Measurements from ENCODE around the gene LCN15. TPM values are rescaled to one million over a fixed set of nuclear protein-coding genes. Genes with fewer than 3 reads are reported as not detected.

LCN15 gene
- total RNA-seq, 2 experiments from 2014 or later = not detected

DNA sequence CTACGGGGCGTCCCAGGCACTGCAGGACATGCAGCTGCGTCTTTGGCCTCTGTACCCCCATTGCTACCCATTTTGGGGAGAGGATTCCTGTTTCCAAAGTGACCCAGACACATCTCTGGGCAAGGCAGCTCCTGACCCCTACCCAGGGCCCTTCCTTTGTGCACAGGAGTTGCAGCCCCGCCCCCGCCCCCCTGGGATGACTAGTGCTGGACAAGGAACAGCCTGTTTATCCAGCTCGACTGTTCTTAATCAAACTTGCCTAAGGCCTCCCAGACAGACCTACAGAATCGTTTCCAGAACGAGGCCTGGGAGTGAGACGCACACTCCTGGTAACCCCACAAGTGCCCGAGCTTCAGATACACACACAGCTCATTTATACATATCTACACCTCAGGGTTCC is 38.7 kb downstream of the LCN15 start:
- POLR2A ChIA-PET = no interaction called here
- CTCF ChIA-PET = interaction anchor here (0.7 to 0.9 kb wide), 2 partner anchors 241 to 303 kb away, joined by 3 read pairs; no protein-coding TSS in a partner anchor
- Mint-ChIP-seq H3K4me3 (peak overlapping the region; percentile 100), H3K27ac (peak overlapping the region; percentile 97), H3K4me1 (peaks cover 28% of the 10 kb centered on the region), H3K36me3 (ENCODE audit: low read depth) (peaks cover 46% of the 10 kb centered on the region), H3K27me3 (no peaks in the 10 kb centered on the region), H3K9me3 (ENCODE audit: low read depth) (no peaks in the 10 kb centered on the region)
- intact Hi-C loops (cut with DNase I, micrococcal nuclease) = loop anchor here in 1 of 2 experiments (5.0 kb wide), 1 partner anchor 58 kb away; no protein-coding TSS in a partner anchor
- DNase-seq (no peak), ATAC-seq (no peak)

DNA sequence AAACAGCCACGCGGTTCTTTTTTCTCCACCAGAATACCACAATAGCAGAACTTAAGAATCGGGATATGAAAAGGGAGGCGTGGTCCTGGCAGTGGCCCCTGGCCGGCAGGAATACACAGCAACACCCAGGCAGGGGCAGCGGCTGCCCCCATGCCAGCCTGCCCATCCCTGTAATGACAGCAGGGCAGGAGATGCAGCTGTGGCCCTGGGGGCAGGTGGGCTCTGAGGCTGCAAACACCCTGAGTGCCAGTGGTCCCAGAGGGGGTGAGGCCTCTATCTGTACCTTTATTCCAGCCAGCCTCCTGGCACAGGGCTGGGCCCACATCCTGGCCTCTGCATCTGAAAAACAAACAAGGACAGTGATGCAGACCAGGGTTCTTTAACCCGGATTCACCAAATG is 39.5 kb downstream of the LCN15 start:
- DNase-seq (no peak), ATAC-seq (no peak)
- CTCF ChIA-PET = interaction anchor here (0.6 to 0.9 kb wide), 2 partner anchors 240 to 247 kb away, joined by 3 to 4 read pairs; no protein-coding TSS in a partner anchor
- intact Hi-C loops (cut with DNase I, micrococcal nuclease) = loop anchor here in 1 of 2 experiments (5.0 kb wide), 1 partner anchor 57 kb away; no protein-coding TSS in a partner anchor
- Mint-ChIP-seq H3K4me3 (no peak overlapping the region), H3K4me1 (peaks cover 28% of the 10 kb centered on the region), H3K36me3 (ENCODE audit: low read depth) (peaks cover 46% of the 10 kb centered on the region), H3K27ac (no peak overlapping the region), H3K9me3 (ENCODE audit: low read depth) (no peaks in the 10 kb centered on the region), H3K27me3 (no peaks in the 10 kb centered on the region)
- POLR2A ChIA-PET = no interaction called here

DNA sequence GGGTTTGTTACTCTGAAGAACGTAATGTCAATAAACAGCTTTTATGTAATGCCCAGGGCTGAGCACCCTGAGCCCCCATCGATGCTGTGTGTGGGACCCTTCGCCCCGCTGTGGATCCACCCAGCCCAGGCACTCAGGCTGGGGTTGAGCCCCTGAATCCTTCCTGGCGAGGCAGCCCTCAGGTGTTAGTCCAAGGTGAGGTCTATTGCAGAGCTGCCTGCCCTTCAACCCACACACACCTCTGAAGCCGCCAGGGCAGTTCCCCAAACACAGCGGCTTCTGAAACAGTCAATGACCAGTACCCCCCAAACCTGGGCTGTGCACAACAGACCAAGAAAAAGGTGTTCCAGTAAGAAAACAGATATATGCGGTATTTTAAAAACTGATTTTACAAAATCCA is 40.3 kb downstream of the LCN15 start:
- ChIA-PET CTCF (no interaction called here), POLR2A (no interaction called here)
- no peaks in the 10 kb centered on the region for H3K27me3 Mint-ChIP-seq
- DNase-seq (no peak), ATAC-seq (no peak)
- intact Hi-C loops (cut with DNase I, micrococcal nuclease) = no loop called here
- H3K27ac Mint-ChIP-seq = no peak overlapping the region
- peaks cover 46% of the 10 kb centered on the region for H3K36me3 Mint-ChIP-seq (ENCODE audit: low read depth)
- no peak overlapping the region for H3K4me3 Mint-ChIP-seq
- H3K9me3 Mint-ChIP-seq (ENCODE audit: low read depth) = no peaks in the 10 kb centered on the region
- peaks cover 24% of the 10 kb centered on the region for H3K4me1 Mint-ChIP-seq

DNA sequence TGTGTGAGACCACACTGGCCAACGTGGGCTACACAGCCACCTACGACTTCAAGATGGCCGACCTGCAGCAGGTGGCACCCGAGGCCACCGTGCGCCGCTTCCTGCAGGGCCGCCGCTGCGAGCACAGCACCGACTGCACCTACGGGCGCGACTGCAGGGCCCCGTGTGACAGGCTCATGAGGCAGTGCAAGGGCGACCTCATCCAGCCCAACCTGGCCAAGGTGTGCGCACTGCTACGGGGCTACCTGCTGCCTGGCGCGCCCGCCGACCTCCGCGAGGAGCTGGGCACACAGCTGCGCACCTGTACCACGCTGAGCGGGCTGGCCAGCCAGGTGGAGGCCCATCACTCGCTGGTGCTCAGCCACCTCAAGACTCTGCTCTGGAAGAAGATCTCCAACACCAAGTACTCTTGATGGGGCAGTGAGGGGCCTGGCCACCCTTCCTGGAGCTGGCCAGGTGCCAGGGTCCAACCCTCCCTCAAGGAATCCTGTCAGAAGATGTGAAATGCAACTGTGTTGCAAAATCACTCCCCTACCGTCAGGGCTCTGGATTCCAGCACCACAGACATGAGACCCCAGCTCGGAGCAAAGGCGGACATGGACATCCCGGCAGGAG is 40.8 kb downstream of the LCN15 start:
- no peaks in the 10 kb centered on the region for H3K9me3 Mint-ChIP-seq (ENCODE audit: low read depth)
- no peak for DNase-seq
- peaks cover 46% of the 10 kb centered on the region for H3K36me3 Mint-ChIP-seq (ENCODE audit: low read depth)
- no peak for ATAC-seq
- peaks cover 24% of the 10 kb centered on the region for H3K4me1 Mint-ChIP-seq
- H3K27me3 Mint-ChIP-seq = no peaks in the 10 kb centered on the region
- ChIA-PET CTCF (no interaction called here), POLR2A (no interaction called here)
- no peak overlapping the region for H3K27ac Mint-ChIP-seq
- no peak overlapping the region for H3K4me3 Mint-ChIP-seq
- intact Hi-C loops (cut with DNase I, micrococcal nuclease) = no loop called here

DNA sequence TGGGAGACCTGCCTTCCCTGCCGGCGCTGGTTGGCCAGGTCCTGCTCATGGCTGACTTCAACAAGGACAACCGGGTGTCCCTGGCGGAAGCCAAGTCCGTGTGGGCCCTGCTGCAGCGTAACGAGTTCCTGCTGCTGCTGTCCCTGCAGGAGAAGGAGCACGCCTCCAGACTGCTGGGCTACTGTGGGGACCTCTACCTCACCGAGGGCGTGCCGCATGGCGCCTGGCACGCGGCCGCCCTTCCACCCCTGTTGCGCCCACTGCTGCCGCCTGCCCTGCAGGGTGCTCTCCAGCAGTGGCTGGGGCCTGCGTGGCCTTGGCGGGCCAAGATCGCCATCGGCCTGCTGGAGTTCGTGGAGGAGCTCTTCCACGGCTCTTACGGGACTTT is 41.4 kb downstream of the LCN15 start:
- no peak for DNase-seq
- H3K36me3 Mint-ChIP-seq (ENCODE audit: low read depth) = peaks cover 46% of the 10 kb centered on the region
- H3K4me1 Mint-ChIP-seq = peaks cover 24% of the 10 kb centered on the region
- POLR2A ChIA-PET = interaction anchor here (0.5 kb wide), 1 partner anchor 297 kb away, joined by 6 read pairs; no protein-coding TSS in a partner anchor
- H3K9me3 Mint-ChIP-seq (ENCODE audit: low read depth) = no peaks in the 10 kb centered on the region
- CTCF ChIA-PET = no interaction called here
- H3K4me3 Mint-ChIP-seq = no peak overlapping the region
- no peak overlapping the region for H3K27ac Mint-ChIP-seq
- intact Hi-C loops (cut with DNase I, micrococcal nuclease) = no loop called here
- H3K27me3 Mint-ChIP-seq = no peaks in the 10 kb centered on the region
- ATAC-seq = no peak

DNA sequence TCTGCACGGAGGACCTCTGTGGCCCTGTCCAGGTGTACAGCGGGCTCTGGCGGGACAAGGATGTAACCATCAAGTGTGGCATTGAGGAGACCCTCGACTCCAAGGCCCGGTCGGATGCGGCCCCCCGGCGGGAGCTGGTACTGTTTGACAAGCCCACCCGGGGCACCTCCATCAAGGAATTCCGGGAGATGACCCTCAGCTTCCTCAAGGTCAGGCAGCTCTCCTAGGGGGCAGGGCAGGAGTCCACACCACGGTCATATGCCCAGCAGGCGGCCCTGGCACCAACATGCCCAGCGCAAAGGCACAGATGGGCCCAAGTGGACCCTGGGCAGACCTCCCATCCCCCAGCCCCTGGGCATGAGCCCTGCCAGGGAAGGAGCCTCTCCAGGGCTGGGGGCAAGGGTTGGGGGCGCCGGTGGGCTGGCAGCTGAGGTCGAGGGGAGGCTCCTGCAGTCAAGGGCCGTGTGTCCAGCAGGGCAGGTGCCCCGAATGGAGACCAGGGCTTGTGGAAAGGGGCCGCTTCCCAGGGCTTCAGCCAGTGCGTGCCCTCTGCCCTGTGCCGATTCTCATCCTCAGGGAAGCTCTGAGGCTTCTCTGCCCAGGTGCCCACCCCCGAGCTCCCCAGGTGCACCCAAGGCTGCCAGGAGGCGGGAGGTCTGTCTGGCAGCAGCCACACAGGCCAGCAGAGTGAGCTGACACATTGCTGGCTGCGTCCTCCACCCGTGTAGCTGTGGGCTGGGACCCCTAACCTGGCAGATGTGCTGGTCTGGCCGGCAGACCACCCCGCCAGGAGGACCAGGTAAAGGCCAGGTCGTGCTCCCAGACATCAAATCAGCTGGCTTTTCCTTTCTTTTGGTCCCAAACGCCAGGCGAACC is 42.0 kb downstream of the LCN15 start:
- ATAC-seq (no peak), DNase-seq (no peak)
- Mint-ChIP-seq H3K27me3 (no peaks in the 10 kb centered on the region), H3K4me1 (peaks cover 24% of the 10 kb centered on the region), H3K27ac (no peak overlapping the region), H3K4me3 (no peak overlapping the region), H3K9me3 (ENCODE audit: low read depth) (no peaks in the 10 kb centered on the region), H3K36me3 (ENCODE audit: low read depth) (peaks cover 43% of the 10 kb centered on the region)
- intact Hi-C loops (cut with DNase I, micrococcal nuclease) = no loop called here
- ChIA-PET POLR2A (interaction anchor here (0.5 kb wide), 1 partner anchor 296 kb away, joined by 6 read pairs; no protein-coding TSS in a partner anchor), CTCF (no interaction called here)

DNA sequence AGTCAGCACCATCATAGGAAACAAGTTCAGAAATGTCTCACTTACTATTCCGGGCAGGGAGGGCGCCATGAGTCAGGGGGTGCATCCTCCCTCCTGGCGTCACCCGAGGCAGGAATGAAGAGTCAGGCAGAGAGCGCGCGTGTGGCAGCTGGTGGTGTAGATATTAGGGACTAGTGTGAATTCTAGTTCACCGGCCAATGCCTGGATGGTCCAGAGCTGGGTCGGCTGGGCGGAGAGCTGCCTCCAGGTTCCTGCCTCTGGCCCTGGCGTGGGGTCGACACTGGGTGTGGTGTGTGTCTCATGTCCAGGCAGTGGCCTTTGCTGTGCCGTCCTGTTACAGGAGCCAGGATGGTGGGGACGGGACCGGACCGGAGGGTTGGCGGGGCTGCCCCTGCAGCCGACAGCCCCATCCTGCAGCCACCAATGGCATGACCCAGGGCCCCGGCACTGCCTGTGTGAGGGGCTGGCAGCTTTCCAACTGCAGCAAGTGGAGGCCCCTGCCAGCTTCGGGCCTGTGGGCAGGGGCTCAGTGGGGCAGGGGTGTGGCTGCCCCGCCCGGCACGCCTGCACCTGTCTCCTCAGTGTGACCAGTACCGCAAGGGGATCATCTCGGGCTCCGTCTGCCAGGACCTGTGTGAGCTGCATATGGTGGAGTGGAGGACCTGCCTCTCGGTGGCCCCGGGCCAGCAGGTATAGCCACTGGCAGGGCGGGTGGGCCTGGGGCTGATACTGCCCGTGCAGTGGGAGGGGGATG is 42.8 kb downstream of the LCN15 start:
- CTCF ChIA-PET = no interaction called here
- DNase-seq (peak; percentile 28), ATAC-seq (no peak)
- Mint-ChIP-seq H3K4me1 (peaks cover 20% of the 10 kb centered on the region), H3K4me3 (no peak overlapping the region), H3K9me3 (ENCODE audit: low read depth) (no peaks in the 10 kb centered on the region), H3K27me3 (no peaks in the 10 kb centered on the region), H3K27ac (no peak overlapping the region), H3K36me3 (ENCODE audit: low read depth) (peaks cover 36% of the 10 kb centered on the region)
- intact Hi-C loops (cut with DNase I, micrococcal nuclease) = no loop called here
- POLR2A ChIA-PET = no interaction called here

DNA sequence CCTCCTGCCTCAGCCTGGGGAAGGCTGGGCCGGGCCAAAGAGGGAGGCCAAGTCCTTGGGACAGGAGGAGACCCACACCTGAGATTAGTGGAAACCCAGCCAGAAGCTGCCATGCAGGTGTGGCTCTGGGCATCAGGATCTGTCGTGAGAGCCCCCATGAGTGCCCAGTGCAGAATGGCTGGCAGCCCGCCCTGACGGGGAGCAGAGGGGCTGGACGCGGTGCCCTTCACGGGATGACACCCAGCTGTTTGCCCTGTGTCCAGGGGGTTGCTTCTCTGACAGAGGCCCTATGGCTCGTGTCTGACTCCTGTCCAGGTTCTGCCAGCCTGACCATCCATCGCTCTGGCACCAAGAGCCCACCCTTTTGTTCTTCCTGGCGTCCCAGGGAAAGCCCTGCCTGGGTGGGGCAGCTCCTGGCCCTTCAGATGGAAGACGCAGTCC is 43.4 kb downstream of the LCN15 start:
- Mint-ChIP-seq H3K9me3 (ENCODE audit: low read depth) (no peaks in the 10 kb centered on the region), H3K4me1 (peaks cover 14% of the 10 kb centered on the region), H3K36me3 (ENCODE audit: low read depth) (peaks cover 30% of the 10 kb centered on the region), H3K4me3 (no peak overlapping the region), H3K27ac (no peak overlapping the region), H3K27me3 (peaks cover under 1% of the 10 kb centered on the region)
- ATAC-seq (no peak), DNase-seq (no peak)
- CTCF ChIA-PET = no interaction called here
- intact Hi-C loops (cut with DNase I, micrococcal nuclease) = no loop called here
- POLR2A ChIA-PET = no interaction called here

DNA sequence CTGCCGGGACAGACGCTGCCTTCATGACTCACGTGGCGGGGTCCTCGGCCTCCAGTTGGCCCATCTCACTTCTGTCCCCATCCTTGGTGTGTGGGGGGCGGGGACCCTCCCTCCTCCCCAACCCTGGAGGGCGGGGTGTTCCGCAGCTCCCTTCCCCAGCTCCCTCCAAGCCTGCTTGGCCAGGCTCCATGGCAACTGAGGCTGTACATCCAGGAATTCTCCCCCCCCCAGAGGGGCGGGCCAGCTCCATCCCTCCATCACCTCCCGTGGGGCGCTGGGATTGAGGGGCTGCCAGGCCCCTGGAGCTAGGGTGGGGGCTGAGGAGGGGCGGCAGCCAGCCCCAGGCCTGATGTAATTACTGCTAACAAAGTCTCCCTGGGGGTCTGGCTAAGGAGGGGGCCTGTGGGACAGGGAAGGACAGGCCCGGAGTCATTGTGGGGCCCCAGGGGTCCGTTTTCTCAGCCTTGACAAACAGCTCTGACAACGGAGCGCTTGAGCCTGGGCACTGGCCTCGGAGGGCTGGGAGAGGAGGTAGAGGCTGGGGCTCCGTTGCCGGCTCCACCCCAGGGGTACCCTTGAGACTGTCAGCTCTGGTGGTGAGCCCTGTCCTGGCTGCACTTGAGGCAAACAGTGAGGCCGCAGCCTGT is 43.9 kb downstream of the LCN15 start:
- DNase-seq = no peak
- CTCF ChIA-PET = no interaction called here
- Mint-ChIP-seq H3K4me3 (no peak overlapping the region), H3K4me1 (peaks cover 8% of the 10 kb centered on the region), H3K27ac (no peak overlapping the region), H3K27me3 (peaks cover 4% of the 10 kb centered on the region), H3K36me3 (ENCODE audit: low read depth) (peaks cover 24% of the 10 kb centered on the region), H3K9me3 (ENCODE audit: low read depth) (no peaks in the 10 kb centered on the region)
- POLR2A ChIA-PET = no interaction called here
- intact Hi-C loops (cut with DNase I, micrococcal nuclease) = no loop called here
- ATAC-seq = no peak

DNA sequence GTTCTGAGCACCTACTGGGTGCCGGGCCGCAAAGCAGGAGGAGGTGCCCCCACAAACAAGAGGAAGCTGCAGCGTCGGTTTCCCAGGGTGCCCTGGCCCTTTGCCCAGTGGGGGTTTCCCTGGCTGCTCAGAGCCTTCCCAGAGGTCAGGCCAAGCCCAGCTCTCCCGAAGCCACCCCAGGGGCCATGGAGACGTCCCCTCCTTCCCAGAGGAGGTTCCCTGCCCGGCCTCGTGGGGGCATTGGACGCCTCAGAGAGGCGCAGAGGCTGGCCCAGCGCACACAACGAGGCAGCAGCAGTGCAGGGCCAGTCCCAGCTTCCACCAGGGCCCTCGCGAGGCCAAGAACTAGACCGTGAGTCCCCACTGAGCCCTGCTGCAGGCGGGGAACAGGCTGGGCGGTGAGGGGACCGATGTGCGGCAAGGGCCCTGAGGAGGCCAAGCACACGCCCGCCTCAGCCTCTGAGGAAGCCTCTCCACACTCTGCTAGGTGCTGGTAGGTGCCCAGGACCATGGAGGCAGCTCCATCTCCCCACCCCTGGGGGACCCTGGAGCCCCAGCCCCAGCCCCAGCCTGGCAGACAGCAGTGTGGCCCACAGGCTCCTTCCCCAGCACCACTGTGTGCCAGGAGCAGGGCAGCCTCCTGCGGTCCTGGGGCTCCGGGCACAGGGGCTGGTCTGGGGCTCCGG is 45.0 kb downstream of the LCN15 start:
- peak; percentile 8 for ATAC-seq
- Mint-ChIP-seq H3K4me3 (no peak overlapping the region), H3K36me3 (ENCODE audit: low read depth) (peaks cover 17% of the 10 kb centered on the region)

More for the DNA sequence above, 45.0 kb downstream of the LCN15 start:
- no peaks in the 10 kb centered on the region for H3K9me3 Mint-ChIP-seq (ENCODE audit: low read depth)
- CTCF ChIA-PET = interaction anchor here (0.6 to 0.7 kb wide), 2 partner anchors 67 to 382 kb away, joined by 3 to 4 read pairs; no protein-coding TSS in a partner anchor
- POLR2A ChIA-PET = interaction anchor here (0.8 kb wide), 1 partner anchor 9 kb away, joined by 3 read pairs; no protein-coding TSS in a partner anchor
- no peak for DNase-seq
- H3K27me3 Mint-ChIP-seq = peaks cover 5% of the 10 kb centered on the region
- peaks cover 4% of the 10 kb centered on the region for H3K4me1 Mint-ChIP-seq
- intact Hi-C loops (cut with DNase I, micrococcal nuclease) = no loop called here
- no peak overlapping the region for H3K27ac Mint-ChIP-seq

Measured in activated CD4-positive, alpha-beta T cell treated with anti-CD3 and anti-CD28 coated beads for 36 hours (primary cell).